Activated naive CD4-positive, alpha-beta T cell treated with anti-CD3 and anti-CD28 coated beads, Interleukin-2, amount 50 U/mL, for 72 hours (primary cell): ENCODE data around the gene SAMD4A. TPM values are rescaled to one million over a fixed set of nuclear protein-coding genes. Genes with fewer than 3 reads are reported as not detected.
"Not testable (repeated sequence)": the region's sequence is repeated elsewhere in the genome, so short reads cannot be mapped to it uniquely, and the experiment has no call there.

Experiments
- ATAC-seq, 2 donors: fragments of 150-1000 bp; cut with Tn5 transposase; 2 replicates each; pipeline ENCODE4 v1.10.0; 2021; ENCODE audit warnings: mild to moderate bottlenecking in 2 of 2, moderate library complexity in 2 of 2
- DNase-seq, 2 donors: peaks; one replicate each; pipeline ENCODE4 v3.0.0; 2021 to 2022; ENCODE audit warnings: low spot score in 2 of 2
- H3K27ac Mint-ChIP-seq, 2 donors: one replicate each; pipeline ENCODE4 v1.8.0; 2022; ENCODE audit warnings: mild to moderate bottlenecking in 2 of 2, mixed read lengths in 2 of 2
- H3K36me3 Mint-ChIP-seq, 2 donors: one replicate each; pipeline ENCODE4 v1.8.0; 2022; ENCODE audit warnings: mixed read lengths in 2 of 2
- H3K9me3 Mint-ChIP-seq, 2 donors: one replicate each; pipeline ENCODE4 v1.8.0; 2022; ENCODE audit warnings: mixed read lengths in 2 of 2
- total RNA-seq, 2 donors: library from RNA; stranded (reverse); gene quantifications; one replicate each; pipeline ENCODE4 v1.2.3, GENCODE V29; 2022

The SAMD4A gene
- total RNA-seq, 2 donors from 2014 or later: 2.3 to 6.8 TPM

DNA sequence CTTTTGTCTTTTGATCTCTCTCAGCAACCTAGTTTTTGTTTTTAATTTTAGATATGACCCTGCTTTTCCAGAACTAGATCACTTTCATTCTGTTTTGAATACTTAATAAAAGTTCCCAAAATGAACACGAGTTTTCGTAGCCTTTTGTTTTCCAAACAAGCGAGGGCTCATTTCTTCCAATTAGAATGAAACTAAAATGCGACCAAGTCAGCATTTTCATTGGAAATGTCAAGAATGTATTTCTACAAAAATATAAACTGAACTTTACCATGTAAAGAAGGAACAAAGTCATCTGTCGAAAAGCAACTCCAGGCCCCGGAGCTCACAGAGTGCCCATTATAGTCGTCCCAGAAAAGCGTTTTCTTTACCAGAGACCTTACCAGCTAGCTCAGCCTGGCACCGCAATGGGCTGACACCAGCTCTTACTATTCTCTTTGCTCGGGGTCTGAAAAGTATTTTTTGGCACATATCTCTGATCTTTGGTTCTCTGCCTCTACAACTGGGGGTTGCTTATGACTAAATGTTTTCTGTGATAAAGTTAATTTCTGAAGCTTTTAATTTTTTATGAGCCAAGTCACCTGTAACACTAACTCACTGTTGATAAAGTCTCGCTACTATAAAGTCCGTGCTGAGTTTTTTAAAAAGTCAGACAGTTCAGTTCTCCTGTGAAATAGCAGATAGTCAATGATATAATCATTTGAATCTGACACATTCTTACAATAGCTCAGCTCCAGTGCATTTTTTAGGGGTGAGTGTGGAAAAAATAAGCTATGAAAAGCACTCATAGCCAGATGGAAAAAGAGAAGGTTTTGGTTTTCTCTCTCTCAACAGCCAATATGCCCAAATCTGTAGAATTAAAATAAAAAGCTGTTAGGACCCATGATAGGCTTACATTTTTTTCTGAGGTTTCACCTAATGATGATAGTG, 43.4 kb downstream of the SAMD4A start:
- DNase-seq (no peak), ATAC-seq (no peak)
- no peak overlapping the region for H3K27ac Mint-ChIP-seq
- no peaks in the 10 kb centered on the region for H3K9me3 Mint-ChIP-seq
- H3K36me3 Mint-ChIP-seq: no peaks in the 10 kb centered on the region

DNA sequence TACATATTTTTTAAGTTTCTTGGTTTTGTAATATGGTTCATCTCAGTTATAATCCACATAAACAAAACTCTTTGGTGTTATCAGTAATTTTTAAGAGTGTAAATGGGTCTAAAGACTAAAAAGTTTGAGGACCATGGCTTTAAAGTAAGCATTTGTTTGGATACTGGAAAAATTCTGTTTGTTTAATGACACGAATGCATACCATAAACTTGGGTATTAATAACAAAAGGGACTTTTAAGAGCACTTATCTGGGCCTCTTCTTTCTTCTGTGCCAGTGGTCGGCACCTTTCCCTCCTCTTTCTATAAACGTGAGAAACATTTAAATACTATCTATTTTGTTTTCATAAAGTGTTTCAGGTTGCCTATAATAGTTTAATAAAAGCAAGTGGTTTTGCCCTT, 47.4 kb downstream of the SAMD4A start:
- H3K9me3 Mint-ChIP-seq: peaks cover 0 to under 1% of the 10 kb centered on the region in 2 donors
- ATAC-seq (no peak), DNase-seq (no peak)
- H3K36me3 Mint-ChIP-seq: no peaks in the 10 kb centered on the region
- H3K27ac Mint-ChIP-seq: no peak overlapping the region

DNA sequence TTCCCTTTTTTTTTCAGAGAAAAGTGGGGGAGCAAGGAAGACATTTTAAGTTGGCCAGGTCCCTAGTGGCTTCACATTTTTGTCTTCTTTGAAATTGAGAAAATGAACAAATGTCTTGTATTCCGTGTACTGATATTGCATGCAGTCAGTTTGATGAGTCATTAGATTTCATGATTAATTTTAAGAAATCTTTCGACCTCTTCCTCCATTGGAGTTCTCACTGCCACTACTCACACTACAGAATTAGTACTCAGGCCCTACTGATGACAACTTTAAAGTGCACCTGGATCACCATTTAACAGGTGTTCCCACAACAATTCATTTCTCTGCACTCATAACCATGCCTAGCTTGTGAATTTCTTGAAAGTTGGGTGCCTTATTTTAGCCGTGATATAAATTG, 50.5 kb downstream of the SAMD4A start:
- peaks cover 0 to 18% of the 10 kb centered on the region in 2 donors for H3K9me3 Mint-ChIP-seq
- ATAC-seq: peak; percentile 75 to 91

DNA sequence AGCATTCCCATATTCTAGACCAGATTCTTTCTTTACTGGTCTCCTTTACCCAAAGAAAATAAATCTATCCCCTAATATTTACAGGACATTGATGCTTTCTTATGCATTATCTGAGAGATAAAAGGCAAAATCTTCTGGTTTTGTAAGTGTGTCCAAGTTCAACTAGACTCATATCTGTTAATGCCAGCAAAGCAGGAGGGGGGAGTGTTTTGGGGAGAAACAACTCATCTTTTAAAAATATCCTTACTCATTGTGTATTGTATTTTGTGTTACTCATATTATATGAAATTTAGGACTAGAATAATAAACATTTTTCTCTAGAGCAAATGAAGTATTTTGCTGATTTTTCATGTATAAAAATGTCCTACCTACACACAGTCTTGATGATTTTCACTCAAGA, 54.8 kb downstream of the SAMD4A start:
- ATAC-seq (no peak), DNase-seq (no peak)
- H3K36me3 Mint-ChIP-seq: peaks cover 0 to 36% of the 10 kb centered on the region in 2 donors
- no peak overlapping the region for H3K27ac Mint-ChIP-seq
- peaks cover 3 to 24% of the 10 kb centered on the region in 2 donors for H3K9me3 Mint-ChIP-seq

More for the DNA sequence above, 50.5 kb downstream of the SAMD4A start:
- Mint-ChIP-seq H3K36me3 (peaks cover 0 to 25% of the 10 kb centered on the region in 2 donors), H3K27ac (peak overlapping the region in 1 of 2 donors; percentile 73)
- no peak for DNase-seq

DNA sequence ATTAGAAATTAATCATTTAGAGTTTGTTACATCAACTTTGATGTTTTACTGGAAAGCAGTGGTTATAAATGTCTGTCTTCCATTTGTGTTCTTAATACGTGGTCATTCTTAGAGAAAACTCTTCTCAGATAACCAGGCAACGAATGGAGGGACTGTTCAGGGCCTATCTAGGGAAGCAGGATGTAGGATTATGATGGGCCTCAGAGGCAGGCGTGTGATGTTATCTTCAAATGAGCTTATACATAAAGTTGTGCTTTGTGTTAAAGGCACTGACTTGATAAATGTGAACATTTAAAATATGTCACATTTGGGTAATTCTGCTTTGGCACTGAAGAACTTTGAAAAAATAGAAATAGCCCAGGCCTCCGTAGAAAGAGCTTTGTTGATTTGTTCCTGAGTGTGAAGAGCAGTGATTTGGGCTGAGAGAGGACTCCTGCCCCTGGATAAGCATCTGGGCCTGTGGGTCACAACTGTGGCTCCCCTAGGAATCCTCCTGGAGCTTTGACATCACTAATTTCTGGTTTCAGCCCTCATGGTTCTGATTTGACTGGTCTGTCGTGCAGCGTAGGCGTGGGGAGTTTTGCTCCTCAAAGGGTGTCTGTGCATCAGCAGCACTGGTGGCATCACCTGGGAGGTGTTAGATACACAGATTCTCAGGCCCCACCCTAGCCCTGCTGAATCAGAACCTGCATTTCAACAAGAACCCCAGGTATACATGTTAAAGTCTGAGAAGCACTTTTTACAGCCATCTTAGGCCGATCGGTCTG, 55.4 kb downstream of the SAMD4A start:
- peak; percentile 64 to 70 for DNase-seq
- peak; percentile 94 to 97 for ATAC-seq
- Mint-ChIP-seq H3K9me3 (peaks cover 3 to 24% of the 10 kb centered on the region in 2 donors), H3K27ac (peak overlapping the region; percentile 67 to 76), H3K36me3 (peaks cover 5 to 36% of the 10 kb centered on the region in 2 donors)

DNA sequence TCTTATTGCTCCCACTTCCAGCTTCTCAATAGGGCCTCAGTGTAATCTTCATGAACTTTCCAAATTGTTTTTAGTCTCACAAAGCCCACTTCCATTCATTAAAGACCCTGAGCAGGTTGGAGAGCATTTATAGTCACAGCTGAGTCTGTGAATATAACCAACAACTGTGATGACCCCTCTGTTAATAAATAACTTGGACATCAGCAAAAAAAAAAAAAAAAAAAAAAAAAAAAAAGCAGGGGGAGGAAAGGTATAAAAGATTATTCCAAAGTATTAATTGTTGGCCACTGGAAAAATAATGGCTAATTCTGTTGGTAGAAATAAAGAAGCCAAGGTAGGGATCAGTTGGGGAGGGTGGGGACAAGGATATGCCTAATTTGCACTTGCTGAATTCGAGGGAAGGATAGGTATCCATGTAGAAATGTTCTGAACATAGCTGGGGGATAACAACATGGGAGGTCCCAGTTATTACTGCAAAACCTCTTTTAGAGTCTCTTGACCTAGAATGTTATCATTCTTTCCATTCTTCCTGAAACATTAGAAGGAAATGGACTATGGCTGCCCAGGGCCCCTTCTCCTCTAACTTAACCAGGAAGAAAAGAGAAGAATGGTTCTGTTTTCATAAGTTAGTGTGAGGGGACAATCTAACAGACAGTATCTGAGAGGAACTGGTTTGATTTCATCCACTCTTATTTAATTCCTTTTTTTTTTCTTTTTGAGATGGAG, 56.5 kb downstream of the SAMD4A start:
- Mint-ChIP-seq H3K36me3 (peaks cover 8 to 36% of the 10 kb centered on the region in 2 donors), H3K27ac (peak overlapping the region; percentile 67 to 76), H3K9me3 (peaks cover 3 to 24% of the 10 kb centered on the region in 2 donors)
- no peak for ATAC-seq
- DNase-seq: no peak

DNA sequence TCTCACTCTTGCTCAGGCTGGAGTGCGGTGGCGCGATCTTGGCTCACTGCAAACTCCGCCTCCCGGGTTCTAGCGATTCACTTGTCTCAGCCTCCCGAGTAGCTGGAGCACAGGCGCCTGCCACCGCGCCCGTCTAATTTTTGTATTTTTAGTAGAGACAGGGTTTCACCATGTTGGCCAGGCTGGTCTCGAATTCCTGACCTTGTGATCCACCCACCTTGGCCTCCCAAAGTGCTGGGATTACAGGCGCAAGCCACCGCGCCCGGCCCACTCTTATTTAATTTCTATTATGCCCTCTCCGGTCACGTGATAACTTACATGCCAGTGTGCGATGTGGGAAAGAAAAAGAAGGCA, 57.1 kb downstream of the SAMD4A start:
- H3K36me3 Mint-ChIP-seq: peaks cover 8 to 36% of the 10 kb centered on the region in 2 donors
- H3K27ac Mint-ChIP-seq, DNase-seq, ATAC-seq: not testable (repeated sequence)
- peaks cover 3 to 24% of the 10 kb centered on the region in 2 donors for H3K9me3 Mint-ChIP-seq

DNA sequence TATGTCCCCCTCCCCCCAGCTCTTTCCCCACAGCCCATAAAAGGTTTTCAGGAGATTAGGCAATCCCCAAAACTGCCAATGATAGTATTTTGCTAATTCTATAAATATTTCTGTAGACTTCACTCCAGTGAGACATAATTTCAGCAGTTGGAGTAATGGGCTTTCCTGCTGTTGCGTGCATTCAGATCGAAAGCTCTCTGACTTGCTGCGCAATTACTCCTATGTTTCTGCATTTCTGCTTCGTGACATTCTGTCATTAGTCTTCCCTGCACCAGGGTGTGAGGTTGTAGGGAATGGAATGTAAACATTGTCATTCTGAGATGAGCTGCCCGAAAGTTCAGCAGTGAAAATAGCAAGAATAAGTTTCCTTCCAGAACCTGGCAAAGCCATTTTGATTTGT, 58.2 kb downstream of the SAMD4A start:
- ATAC-seq (no peak), DNase-seq (no peak)
- peaks cover 3 to 16% of the 10 kb centered on the region in 2 donors for H3K9me3 Mint-ChIP-seq
- H3K36me3 Mint-ChIP-seq: peaks cover 8 to 29% of the 10 kb centered on the region in 2 donors
- H3K27ac Mint-ChIP-seq: no peak overlapping the region

DNA sequence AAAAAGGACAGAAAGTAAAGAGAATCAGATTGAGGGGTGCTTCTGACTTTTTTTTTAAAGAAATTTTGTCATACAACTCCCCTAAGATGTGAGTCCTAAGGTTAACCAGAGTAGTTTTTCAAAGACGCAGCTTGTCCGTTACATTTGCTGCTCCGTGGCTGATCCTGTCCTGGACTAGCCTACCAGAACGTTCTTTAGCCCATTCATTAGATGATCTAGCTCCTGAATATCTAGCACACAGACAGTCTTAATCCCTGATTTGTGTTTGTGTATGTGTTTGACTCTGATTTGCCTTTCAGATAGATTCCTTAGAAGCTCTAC, 60.3 kb downstream of the SAMD4A start:
- ATAC-seq (no peak), DNase-seq (no peak)
- Mint-ChIP-seq H3K9me3 (peaks cover 3 to 6% of the 10 kb centered on the region in 2 donors), H3K27ac (peak overlapping the region; percentile 97 to 98), H3K36me3 (peaks cover 8 to 11% of the 10 kb centered on the region in 2 donors)

DNA sequence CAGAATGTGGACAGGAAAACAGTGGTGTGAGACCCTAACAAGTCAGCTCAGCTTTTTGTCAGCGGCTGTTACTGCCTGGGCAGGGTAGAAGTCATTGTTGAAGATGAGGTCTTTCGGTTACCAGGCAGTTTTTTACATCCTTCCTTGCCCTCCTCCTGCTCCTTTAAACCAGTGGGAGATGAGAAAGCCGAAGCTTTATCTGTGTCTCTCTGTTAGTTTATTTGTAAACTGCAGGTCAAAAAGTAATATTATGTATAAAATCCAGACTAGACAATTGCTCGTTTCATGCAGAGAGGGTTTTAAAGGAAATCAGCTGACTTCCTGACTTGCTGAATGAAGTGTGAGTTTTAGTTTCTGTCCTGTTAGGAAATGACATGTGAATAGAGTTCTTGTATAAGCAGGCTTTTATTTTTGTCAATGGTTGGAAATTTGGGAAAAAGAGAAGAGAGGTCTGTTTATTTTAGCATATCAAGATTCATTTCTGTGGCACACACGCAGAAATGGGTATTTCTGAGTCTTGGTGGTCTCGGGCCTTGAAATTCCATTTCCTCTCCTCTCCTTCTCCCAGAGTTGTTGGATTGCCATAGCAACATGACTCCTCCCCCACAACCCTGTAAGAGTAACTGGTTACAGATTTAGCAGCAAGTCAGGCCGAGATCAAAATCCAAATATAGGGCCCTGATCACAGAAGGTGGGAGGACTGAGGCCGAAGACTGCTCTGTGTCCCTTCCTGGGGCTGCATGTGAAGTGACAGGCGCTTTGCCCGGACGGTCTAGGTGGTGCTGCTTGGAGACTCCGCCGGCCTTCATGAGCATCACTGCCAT, 60.8 kb downstream of the SAMD4A start:
- ATAC-seq (peak; percentile 83 to 85), DNase-seq (peak in 1 of 2 donors; percentile 37)
- H3K27ac Mint-ChIP-seq: peak overlapping the region; percentile 97 to 98
- peaks cover 3 to 6% of the 10 kb centered on the region in 2 donors for H3K9me3 Mint-ChIP-seq
- peaks cover 8 to 11% of the 10 kb centered on the region in 2 donors for H3K36me3 Mint-ChIP-seq

DNA sequence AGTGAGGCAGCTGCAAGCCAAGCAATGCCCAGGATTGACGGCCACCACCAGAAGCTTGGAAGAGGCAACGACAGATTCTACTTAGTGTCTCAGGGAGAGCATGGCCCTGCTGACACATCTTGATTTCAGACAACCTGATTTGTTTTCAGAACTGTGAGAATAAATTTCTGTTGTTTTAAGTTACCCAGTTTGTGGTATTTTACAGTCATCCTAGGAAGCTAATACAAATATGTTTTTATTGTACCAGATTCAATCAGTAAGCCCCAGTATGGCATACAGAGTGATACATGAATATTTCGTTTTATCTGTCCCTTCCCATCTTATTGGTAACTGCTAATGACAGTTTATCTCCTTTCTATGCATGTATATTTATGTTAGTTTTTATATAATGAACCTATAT, 62.3 kb downstream of the SAMD4A start:
- no peaks in the 10 kb centered on the region for H3K9me3 Mint-ChIP-seq
- peaks cover 0 to 8% of the 10 kb centered on the region in 2 donors for H3K36me3 Mint-ChIP-seq
- peak overlapping the region; percentile 1 to 97 for H3K27ac Mint-ChIP-seq
- DNase-seq: no peak
- peak in 1 of 2 donors; percentile 19 for ATAC-seq

DNA sequence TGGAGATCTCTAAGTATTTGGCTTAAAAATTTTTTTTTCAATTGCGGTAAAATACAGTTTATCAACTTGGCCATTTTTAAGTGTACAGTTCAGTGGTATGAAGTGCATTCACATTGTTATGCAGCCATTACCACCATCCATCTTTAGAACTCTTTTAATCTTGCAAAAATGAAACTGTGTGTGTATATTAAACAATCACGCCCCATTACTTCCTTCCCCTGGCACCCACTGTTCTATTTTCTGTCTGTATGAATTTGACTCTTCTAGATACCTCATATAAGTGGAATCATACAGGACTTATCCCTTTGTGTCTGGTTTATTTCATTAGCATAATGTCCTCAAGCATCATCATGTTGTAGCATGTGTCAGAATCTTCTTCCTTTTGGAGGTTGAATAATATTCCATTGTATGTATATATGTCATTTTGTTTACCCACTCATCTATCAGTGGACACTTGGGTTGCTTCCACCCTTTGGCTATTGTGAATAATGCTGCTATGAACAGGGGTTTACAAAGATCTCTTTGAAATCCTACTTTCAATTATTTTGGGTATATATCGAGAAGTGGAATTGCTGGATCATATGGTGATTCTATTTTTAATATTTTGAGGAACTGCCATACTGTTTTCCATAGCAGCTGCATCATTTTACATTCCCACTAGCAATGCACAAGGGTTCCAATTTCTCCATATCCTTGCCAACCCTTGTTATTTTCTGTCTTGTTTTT, 62.9 kb downstream of the SAMD4A start:
- DNase-seq (no peak), ATAC-seq (no peak)
- Mint-ChIP-seq H3K27ac (peak overlapping the region in 1 of 2 donors; percentile 1), H3K36me3 (peaks cover 0 to 8% of the 10 kb centered on the region in 2 donors), H3K9me3 (no peaks in the 10 kb centered on the region)

DNA sequence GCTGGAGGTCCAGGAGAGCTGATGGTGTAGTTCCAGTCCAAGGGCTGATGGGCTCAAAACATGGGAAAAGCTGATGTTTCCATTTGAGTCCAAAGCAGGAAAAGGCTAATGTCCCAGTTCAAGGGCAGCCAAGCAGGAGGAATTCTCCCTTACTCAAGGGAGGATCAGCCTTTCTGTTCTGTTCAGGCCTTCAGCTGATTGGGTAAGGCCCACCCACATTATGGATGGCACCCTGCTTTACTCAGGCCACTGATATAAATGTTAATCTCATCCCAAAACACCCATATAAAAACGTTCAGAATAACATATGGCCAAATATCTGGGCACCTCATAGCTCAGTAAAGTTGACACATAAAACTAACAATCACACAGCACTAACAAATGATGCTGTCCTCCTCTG, 64.1 kb downstream of the SAMD4A start:
- DNase-seq: no peak
- Mint-ChIP-seq H3K9me3 (peaks cover 0 to 3% of the 10 kb centered on the region in 2 donors), H3K27ac (no peak overlapping the region), H3K36me3 (peaks cover 3 to 8% of the 10 kb centered on the region in 2 donors)
- no peak for ATAC-seq

DNA sequence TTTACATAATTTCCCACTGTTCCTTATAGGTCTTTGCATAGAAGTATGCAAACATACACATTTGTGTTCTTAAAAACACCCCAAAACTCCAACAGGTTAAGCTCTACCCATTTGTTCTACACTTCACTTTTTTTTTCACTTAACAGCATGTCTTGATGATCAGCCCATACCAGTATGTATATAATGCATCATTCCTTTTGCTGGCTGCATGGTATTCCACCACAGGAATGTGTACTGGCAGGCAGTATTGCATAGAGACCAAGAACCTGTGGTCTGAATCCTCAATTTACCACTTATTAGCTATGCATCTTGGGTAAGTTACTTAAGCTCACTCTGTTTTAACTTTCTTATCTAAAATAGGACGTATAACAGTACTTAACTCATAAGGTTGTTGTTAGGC, 65.5 kb downstream of the SAMD4A start:
- Mint-ChIP-seq H3K9me3 (peaks cover 0 to 10% of the 10 kb centered on the region in 2 donors), H3K36me3 (peaks cover 1 to 11% of the 10 kb centered on the region in 2 donors), H3K27ac (no peak overlapping the region)
- ATAC-seq (no peak), DNase-seq (no peak)

DNA sequence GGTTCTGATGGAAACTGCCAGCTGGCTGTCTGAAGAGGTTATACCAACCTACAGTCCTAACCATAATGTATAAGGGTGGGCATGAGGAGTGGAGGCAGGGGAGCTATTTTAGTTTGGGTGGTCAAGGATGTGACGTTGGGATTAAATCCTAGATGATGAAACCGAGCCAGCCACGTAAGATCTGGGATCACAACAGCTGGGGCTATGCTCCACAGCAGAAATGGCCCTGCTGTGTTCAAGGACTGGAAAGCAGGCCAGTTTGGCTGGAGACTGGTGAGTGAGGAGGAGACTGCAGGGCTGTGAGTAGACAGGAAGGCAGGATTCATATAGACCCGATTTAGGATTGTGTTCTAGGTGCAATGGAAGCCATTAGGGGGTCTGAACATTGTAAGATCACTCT, 66.1 kb downstream of the SAMD4A start:
- ATAC-seq (no peak), DNase-seq (no peak)
- Mint-ChIP-seq H3K27ac (no peak overlapping the region), H3K36me3 (peaks cover 0 to 11% of the 10 kb centered on the region in 2 donors), H3K9me3 (peaks cover 0 to 10% of the 10 kb centered on the region in 2 donors)
